GM21381 (cell line): ENCODE results near the gene INPP5A.
"Not testable (repeated sequence)": the region's sequence is repeated elsewhere in the genome, so short reads cannot be mapped to it uniquely, and the experiment has no call there.

Source experiments
- ATAC-seq: cut with Tn5 transposase; IDR thresholded peaks from one replicate; pipeline ENCODE4 v1.9.1; 2021; ENCODE audit warnings: mild to moderate bottlenecking, moderate library complexity; ENCODE audit not compliant: unreplicated experiment

Gene INPP5A, protein sequence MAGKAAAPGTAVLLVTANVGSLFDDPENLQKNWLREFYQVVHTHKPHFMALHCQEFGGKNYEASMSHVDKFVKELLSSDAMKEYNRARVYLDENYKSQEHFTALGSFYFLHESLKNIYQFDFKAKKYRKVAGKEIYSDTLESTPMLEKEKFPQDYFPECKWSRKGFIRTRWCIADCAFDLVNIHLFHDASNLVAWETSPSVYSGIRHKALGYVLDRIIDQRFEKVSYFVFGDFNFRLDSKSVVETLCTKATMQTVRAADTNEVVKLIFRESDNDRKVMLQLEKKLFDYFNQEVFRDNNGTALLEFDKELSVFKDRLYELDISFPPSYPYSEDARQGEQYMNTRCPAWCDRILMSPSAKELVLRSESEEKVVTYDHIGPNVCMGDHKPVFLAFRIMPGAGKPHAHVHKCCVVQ

DNA sequence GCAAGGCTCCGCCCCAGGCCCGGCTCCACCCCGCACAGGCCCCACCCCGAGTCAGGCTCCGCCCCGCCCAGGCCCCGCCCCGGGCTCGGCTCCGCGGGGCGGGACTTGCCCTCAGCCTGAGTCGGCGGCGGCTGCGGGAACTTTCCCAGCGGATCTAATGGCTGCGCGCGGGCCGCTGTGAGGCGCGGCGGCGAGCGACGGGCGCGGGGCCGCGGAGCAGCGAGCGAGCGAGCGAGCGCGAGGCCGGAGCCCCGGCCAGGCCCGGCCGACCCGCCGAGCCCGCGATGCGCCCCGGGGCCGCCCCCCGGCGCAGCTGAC, at the start of gene INPP5A:
INPP5A (plus strand) TSS at position 104 of the 318 bp plus-strand sequence. CDS start 310 bp downstream, outside the sequence.
- peak; percentile 71 for ATAC-seq

DNA sequence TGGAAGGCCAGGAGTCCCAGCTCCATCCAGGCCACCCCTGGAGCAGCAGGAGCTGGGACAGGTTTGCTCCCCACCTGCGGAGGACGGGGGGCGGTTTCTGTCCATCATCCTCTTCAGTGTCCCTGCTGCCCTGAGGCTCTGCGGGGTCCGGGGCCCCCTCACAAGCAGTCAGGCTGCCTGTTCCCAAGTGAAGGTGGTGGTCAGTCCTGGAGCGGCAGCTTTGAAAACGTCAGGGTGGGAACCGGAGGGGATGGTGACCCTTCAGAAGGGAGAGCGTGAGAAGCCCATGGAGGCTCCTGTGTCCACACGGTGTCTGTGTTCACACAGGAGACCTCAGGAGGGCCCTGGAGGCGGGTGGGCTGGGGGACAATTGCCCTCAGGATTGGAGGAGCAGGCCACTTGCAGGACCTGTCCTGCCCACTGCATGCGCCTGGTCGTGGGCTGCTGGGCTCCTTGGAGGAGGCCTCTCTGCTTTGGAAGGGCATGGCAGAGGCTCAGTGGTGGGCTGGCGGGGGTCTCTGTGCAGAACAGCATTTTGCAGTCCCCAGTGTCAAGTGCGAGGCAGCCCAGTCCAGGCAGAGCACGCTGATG, 49.3 kb upstream of the INPP5A start:
- no peak for ATAC-seq

DNA sequence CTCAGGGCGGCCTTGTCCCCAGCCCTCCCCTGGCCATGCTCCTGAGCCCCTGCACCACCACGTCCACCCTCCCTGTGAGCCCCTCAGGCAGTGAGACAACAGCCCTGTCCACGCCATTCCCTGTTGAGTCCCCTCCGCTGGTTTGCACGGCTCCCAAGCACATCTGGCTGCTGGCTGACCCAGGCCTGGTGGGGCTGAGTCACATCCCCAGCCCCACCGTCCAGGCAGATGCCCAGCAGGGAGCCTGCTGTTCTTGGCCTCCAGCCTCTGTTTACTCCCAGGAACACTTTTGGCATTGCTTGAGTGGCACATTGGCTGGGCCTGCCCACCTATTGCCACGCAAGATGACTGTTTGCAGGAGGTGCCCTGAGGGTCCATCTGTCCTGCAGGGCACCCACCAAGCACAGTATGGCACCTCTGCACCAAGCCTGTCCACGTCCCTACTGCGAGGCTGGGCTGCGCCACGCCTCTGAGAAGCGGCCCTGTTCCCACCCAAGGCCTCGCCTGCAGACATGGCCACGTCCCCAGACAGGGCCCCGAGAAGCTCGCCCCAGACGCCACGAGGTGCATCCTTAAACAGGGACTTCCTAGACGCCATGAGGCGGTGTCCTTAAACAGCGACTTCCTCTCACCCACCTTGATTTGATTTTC, 48.4 kb upstream of the INPP5A start:
- no peak for ATAC-seq

DNA sequence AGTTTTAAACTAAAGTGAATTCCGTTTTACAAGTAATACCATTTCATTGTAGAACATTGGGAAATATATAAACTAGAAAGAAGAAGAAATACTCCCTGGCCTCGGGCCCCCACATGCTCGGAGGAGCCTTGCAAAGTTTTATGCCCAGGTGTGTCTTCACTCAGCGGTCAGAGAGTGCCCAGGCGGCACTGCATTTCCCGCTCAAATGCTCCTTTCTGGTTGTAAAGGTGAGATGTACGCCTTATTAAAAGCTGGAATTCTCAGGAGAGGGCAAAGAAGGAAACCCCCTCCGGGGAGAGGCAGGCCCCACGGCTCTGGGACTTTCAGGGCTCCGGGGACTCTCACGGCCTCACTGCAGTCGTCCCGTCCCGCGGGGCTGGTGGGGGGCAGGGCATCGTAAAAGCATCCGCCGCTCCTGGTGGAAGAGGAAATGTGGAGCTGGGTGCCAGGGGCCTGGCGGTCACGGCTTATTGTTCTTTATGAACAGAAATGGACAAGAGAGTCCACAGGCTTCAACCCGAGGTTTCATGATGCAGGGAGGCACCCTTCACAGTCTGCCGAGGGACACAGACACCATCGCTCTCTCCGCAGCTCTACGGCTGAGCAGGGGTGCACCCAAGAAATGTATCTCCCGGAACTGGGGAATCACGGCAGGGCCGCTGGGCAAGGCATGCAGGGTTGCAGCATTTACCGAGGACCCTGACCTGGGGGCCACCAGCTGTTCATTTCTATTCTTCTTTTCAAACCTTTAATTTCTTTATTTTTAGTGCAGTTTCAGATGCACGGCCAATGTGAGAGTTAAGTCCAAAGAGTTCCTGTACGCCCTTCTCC, 47.7 kb upstream of the INPP5A start:
- ATAC-seq: no peak

DNA sequence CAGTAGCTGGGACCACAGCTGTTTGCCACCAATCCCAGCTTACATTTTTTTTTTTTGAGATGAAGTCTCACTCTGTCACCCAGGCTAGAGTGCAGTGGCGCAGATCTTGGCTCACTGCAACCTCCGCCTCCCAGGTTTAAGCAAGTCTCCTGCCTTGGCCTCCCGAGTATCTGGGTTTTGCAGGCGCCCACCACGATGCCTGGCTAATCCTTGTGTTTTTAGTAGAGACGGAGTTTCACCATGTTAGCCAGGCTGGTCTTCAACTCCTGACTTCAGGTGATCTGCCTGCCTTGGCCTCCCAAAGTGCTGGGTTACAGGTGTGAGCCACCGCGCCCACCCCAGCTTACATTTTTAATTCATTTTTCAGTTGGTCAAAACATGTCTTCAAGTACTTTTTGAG, 46.1 kb upstream of the INPP5A start:
- not testable (repeated sequence) for ATAC-seq

DNA sequence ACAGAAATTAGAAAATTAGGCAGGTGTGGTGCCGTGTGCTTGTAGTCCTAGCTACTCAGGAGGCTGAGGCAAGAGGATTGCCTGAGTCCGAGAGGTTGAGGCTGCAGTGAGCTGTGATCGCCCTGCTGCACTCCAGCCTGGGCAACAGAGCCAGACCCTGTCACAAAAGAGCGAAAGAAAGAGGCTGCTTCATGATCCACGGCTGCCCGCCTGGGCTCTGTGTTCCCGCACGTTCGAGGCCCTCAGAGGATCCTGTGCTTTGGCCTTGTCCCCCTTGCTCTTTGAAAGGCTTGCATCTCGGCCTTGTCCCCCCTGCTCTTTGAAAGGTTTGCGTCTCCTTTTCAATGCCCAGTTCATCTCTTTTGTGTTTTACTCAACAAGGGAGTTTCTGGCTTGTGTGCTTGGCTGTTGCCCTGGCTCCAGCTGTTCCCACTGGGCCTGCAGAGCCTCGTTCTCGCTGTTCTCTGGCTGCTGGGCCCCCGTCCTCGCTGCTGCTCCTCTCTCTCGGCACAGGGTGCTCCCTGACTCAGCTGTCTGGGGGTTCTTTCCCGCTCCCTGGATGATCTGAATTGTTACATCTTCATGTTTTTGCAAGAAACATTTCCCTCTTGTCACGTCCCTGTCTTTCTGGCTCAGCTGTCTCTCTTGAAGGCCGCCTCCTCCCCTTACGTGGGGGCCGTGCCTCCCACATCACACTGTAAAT, 45.1 kb upstream of the INPP5A start:
- ATAC-seq: no peak

DNA sequence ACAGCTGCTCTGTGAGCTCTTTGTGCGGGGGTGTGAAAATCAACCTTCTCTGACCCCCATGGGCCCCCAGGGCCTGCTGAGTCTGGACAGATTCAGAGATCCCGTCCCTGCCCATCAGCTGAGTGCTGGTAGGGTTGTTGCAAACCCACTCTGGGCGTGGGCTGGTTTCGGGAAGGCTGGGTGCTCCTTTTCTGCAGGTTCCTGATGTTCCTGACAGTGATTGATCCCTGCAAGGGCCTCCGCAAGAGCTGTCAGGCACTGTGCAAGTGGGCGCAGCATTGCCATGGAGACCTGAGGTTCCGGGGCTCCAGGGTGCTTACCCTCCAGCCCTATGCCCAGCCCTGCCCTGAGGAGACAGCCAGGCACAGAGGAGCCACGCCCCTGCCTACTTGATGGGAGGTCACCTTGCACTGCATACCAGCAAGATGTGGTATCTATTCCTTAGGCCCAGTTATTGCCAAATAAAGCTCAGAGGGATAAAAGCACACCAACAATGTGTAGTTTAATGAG, 44.3 kb upstream of the INPP5A start:
- no peak for ATAC-seq

DNA sequence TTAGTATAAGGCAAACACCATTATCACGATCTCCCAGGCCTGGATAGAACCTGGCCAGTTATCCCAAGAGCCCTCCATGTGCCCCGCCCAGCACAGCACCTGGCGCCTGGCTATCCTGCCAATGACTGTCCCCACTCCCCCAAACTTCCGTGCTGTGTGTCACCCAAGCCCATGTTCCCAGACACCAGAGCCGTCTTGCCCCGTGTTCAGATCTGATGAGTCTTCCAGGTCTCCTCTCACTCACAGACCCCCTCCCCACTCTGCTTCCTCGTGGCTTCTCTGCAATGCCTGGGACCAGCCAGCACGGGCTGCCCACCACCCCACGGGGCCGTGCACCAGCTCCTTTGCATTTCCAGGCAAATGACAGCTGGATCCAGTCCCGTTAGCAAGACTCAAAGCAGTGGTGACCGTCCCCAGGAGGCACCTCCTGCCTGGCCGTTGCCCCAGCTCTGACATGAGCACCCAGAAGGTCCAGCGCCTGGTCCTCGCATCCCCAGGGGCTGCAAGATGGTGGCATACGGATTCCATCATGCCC, 43.8 kb upstream of the INPP5A start:
- ATAC-seq: no peak

DNA sequence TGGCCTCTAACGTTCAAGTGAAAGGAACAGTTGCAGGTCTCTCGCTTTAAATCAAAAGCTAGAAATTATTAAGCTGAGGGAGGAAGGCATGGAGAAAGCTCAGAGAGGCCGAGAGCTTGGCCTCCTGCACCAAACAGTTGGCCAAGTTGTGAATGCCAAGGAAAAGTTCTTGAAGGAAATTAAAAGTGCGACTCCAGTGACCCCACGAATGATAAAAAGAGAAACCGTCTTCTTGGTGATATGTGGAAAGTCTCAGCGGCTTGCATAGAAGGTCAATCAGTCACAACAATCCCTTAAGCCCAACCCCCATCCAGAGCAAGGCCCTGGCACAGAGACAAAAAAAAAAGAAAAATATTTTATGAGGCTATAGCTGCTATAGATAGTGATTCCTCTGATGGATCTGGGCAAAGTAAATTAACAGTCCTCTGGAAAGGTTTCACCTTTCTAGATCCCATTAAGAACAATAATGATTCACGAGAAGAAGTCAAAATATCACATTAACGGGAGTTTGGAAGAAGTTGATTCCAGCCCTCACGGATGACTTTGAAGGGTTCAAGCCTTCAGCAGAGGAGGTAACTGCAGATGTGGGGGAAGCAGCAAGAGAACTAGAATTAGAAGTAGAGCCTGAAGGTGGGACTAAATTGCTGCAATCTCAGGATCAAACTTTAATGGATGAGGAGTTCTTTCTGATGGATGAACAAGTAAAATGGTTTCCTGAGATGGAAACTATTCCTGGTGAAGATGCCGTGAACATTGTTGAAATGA, 42.5 kb upstream of the INPP5A start:
- ATAC-seq: no peak

DNA sequence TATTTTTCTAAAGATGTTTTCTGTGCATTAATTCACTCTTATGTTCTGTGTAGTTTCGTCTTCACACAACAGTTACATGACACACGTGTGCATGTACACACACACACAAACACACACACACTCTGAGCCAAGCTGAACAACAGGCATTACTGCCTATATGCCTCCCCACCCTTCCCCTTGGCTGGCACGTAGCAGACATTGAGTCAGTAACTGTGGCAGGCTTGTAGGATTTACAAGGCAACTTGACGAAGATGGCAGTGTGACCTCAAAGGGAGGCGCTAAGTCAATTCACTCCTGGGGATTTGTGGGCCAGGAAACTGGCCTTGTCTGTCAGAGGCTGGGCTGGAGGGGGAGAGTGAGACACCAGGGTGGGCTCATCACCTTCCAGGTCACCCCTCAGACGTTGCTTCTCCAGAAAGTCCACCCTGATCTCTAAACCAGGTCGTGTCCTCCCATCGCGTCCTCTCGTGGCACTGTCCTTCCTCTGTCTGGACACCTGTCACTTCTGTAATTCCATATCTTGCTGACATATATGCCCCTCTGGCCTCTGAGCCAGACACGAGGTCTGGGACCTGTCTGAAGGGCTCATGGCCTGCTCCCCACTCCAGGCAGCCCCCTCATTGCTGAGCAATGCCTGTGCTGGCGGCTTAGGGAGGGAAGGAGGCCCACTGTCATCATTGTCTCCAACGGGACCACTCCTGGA, 41.1 kb upstream of the INPP5A start:
- ATAC-seq: no peak

DNA sequence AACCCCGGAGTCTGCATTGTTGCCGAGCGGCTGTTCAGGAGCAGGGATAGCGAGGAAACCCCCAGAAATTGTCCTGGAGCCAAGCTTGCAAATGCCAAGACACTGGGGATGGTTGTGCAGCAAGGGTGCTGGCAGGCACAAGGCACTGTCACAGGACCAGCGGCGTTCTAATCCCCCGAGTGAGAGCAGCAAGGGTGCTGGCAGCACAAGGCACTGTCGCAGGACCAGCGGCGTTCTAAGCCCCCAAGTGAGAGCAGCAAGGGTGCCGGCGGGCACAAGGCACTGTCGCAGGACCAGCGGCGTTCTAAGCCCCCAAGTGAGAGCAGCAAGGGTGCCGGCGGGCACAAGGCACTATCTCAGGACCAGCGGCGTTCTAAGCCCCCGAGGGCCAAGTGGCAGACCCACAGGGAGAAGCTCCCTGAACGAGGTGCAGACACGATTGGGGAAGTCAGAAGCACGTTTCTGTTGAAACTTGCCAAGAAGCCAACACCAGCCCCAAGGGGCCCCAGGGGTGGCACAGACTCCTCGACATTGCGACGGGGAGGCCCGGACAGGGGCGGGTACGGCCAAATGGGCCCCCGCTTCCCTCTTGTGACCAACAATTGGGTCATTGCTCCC, 40.4 kb upstream of the INPP5A start:
- no peak for ATAC-seq

DNA sequence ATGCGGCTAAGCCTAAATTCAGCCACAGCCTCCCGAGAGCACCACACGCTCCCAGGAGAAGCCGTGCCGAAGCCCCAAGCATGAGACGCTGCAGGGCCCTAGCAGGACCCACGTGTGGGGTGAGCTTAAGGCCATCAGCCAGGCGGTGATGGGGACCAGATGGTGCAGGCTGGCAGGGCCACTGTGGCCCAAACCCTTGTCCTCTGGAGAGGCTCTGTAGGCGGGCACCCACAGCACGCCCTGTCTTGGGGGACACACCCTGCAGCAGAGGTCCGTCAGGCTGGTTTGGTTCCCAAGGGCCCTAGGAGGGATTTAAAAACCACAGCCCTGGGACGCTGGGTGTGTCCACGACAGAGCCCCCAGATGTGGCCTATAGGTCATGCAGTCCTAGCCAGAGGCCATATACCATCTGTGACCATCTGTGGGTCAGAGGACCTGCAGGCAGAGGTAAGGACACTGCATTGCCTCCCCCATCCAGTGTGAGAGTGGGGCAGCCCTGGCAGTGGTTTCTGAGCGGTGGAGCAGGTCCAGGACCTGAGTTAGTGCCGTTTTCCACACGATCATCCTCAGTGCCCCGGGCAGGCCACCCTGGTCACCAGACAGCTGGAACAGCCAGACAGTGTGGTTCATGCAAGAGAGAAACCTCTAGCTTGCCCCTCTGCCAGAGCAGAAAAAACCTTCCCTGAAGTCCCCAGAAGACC, 39.6 kb upstream of the INPP5A start:
- no peak for ATAC-seq

DNA sequence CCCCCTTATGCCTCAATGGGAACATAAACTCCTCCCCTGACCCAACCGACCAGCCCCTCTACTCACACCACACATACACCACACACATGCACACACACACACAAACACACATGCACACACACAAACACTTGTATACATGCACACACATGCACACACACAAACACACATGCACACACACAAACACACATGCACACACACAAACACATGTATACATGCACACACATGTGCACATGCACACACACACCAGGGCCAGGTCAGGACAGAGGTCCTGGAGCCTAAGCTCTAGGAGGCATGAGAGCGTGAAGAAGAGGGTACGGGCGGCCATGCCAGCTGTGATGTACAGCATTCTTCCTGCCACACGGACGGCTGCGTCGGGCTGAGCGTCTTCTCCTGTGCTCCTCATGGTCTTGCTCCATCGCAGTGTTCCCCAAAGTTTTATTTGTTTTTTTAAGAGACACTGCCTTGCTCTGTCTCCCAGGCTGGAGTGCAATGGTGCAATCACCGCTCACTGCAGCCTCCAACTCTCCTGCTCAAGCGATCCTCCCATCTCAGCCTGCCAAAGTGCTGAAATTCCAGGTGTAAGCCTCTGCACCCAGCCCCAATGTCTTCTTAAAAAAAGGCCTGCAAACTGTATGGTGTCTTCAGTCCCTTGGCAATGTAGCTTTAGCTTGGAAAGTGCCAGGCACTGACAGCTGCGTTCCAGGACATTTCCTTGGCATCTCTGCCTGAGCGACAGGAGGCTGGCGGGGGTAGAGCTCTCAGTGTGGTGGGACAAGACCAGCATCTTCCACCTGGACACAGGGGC, 38.8 kb upstream of the INPP5A start:
- no peak for ATAC-seq

DNA sequence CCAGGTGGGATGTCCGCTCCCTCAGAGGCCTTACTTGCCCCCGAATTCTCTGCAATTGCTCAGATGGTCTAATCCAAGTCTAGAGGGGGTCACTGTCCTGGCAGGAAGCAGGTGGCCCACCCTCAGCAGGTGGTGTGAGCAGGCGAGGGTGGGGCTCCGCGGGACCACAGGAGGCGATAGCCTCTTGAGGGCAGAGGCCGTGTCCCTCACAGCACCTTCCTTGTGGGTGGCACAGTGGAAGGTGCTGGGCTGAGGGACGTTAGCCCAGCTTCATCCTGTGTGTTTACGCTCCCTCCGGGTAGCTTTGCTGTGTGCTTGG, 38.3 kb upstream of the INPP5A start:
- ATAC-seq: no peak

DNA sequence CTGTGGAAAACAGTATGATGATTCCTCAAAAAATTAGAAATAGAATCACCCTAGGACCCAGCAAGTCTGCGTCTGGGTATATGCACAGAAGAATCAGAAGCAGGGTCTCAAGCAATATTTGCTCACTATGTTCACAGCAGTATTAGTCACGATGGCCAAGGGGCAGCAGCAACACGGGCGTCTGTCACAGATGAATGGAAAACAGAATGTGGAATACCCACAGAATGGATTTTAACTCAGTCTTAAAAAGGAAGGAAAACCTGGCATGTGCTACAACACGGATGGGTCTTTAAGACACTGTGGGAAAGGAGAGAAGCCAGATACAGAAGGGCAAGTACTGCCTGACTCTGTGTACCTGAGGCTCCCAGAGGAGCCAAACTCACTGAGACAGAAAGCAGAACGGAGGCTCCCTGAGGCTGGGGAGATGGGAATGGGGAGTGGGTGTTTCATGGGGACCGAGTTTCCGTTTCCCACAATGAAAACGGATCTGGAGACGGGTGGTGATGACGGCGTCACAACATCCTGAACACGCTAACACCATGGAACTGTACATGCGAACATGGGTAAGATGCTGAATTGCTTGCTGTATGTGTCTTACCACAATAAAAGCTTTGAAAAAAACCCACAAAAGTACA, 36.7 kb upstream of the INPP5A start:
- no peak for ATAC-seq

DNA sequence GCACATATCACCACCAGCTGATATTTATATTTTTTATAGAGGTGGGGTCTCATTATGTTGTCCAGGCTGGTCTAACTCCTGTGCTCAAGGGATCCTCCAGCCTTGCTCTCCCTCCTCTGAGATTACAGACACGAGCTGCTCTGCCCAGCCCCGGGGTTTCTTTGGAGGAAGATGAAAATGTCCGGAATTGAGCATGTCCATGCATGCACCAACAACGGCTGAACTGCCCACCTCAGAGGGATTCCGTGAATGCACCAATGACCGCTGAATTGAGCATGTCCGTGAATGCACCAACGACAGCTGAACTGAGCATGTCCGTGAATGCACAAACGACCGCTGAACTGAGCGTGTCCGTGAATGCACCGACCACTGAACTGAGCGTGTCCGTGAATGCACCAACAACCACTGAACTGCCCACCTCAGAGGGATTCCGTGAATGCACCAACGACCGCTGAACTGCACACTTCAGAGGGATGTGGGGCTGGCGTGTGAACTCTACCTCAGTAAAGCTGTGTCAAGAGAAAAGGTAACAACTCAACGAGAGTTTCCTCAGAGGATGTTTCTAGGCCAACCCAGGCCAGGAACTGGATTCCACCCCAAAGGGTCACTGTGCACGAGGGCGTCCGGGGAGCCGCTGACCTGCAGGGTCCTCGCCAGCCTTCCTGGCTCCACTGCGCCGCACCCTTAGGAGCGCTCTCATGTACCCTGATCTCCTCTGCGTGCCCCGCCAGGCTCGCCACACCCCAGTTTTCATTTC, 34.9 kb upstream of the INPP5A start:
- ATAC-seq: no peak
